GM12892 (cell line): ENCODE results near the gene MAP3K5. TPM values are rescaled to one million over a fixed set of nuclear protein-coding genes. Genes with fewer than 3 reads are reported as not detected.
A peak's percentile ranks its signal among the peaks of the same experiment; 100 is the strongest.
"Not testable (repeated sequence)": the region's sequence is repeated elsewhere in the genome, so short reads cannot be mapped to it uniquely, and the experiment has no call there.

Experiments used
- DNase-seq: peaks from one replicate; pipeline ENCODE4 v3.0.0; 2011; ENCODE audit not compliant: insufficient read length
- FAIRE-seq: peaks from 2 replicates; lab custom pipeline; 2011; peaks lifted over from hg19 to GRCh38; lab: Jason Lieb, UNC
- POLR2A ChIP-seq: IDR thresholded peaks from 2 replicates; pipeline ENCODE4 v1.6.1; 2011; ENCODE audit warnings: low read depth, low read length, control low read depth
- POLR2AphosphoS5 ChIP-seq: IDR thresholded peaks from 2 replicates; pipeline ENCODE4 v1.6.1; 2011; ENCODE audit warnings: low read depth, low read length, control low read depth
- TAF1 ChIP-seq: IDR thresholded peaks from 2 replicates; pipeline ENCODE4 v1.6.1; 2011; ENCODE audit warnings: low read depth, mild to moderate bottlenecking, control low read depth, low read length, borderline replicate concordance
- polyA plus RNA-seq: library from polyadenylated mRNA; unstranded; fragments of >200 nt; gene quantifications from one replicate; pipeline ENCODE4 v1.2.1, GENCODE V29; 2012; ENCODE audit warnings: missing spikeins, inconsistent platforms; ENCODE audit not compliant: missing spikeins

The MAP3K5 gene, protein sequence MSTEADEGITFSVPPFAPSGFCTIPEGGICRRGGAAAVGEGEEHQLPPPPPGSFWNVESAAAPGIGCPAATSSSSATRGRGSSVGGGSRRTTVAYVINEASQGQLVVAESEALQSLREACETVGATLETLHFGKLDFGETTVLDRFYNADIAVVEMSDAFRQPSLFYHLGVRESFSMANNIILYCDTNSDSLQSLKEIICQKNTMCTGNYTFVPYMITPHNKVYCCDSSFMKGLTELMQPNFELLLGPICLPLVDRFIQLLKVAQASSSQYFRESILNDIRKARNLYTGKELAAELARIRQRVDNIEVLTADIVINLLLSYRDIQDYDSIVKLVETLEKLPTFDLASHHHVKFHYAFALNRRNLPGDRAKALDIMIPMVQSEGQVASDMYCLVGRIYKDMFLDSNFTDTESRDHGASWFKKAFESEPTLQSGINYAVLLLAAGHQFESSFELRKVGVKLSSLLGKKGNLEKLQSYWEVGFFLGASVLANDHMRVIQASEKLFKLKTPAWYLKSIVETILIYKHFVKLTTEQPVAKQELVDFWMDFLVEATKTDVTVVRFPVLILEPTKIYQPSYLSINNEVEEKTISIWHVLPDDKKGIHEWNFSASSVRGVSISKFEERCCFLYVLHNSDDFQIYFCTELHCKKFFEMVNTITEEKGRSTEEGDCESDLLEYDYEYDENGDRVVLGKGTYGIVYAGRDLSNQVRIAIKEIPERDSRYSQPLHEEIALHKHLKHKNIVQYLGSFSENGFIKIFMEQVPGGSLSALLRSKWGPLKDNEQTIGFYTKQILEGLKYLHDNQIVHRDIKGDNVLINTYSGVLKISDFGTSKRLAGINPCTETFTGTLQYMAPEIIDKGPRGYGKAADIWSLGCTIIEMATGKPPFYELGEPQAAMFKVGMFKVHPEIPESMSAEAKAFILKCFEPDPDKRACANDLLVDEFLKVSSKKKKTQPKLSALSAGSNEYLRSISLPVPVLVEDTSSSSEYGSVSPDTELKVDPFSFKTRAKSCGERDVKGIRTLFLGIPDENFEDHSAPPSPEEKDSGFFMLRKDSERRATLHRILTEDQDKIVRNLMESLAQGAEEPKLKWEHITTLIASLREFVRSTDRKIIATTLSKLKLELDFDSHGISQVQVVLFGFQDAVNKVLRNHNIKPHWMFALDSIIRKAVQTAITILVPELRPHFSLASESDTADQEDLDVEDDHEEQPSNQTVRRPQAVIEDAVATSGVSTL (N-terminal part only)
- polyA plus RNA-seq, result 13.4 TPM

DNA sequence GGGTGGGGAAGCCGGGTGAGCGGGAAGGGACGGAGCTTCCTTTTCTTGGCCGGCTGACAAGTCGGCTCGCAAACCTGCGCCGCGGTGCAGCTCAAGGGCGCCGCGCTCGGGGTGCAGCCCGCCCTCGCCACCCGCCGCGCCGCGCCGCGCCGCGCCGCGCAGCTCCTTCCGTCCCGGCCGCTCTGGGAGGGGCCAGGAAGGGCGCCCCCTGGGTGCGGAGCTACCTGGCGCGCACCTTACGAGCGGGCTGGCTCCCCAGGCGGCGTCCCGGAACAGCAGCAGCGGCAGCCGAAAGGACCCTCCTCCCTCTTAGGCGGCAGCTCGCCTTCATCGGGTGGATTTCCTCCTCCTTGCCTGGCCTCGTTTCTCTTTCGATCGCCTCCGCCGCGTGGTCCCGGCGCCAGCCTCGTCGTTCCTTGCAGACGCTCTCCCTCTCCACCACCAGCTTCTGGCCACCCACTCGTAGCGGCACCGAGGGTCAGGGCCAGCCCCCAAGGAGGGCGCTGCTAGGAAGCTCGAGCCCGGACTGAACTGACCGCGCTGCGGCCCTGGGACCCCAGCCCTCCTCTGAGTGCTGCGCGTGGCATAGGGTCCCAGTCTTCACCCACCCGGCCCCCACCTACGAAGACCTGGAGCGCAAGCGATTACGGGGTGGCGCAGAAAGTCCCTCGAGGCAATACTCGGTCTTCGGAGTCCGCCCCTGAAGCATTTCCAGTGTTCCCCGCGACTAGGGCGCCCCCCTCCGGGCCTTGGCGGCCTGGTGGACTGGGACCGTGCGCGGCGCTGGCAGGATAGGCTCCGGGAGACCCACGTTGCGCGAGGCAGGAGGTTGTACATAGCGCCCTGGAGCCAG is at the start of gene MAP3K5:
Gene MAP3K5, minus strand, starts transcription at position 68 of the 853 bp plus-strand sequence. CDS start 320 bp downstream, outside the sequence.
- FAIRE-seq (peak; percentile 91), DNase-seq (peak; percentile 45)
- TF ChIP-seq POLR2AphosphoS5 (peak; percentile 65), TAF1 (0 out of 2 replicates have a peak, but pooled peaks have one; percentile 29), POLR2A (peak; percentile 58; the same call in 1 of the 2 replicates)

DNA sequence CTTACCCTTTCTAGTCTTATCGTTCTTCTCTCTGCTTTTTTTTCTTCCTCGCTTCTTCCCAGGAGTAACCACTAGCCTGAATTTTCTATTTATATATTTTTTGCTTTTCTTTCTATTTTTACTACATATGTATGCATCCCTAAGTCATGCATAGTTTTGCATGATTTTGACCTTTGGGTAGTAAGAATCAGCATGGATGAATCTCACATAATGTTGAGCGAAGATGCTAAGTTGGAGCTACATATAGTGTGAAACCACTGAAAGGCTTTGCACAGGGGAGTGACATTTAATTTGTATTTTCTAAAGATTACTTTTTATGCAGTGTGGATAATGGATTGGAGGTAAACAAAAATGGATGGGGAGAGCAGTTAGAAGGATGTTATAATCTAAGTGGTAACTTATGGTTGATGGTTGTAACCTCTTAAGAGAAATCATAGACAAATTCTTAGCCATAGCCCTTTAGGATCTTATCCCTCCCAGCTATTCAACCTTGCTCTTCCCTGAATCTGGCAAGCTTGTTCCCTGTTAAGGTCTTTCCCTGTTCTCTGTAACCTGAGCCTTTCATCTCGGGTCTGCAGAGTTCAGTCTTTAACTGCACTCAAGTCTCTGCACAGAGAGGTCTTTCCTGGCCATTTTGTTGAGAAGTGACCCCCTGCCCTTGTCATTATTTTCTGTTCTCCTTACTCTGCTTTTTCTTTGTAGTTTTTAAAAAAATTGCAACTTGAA is 48.2 kb upstream of the MAP3K5 start:
- TF ChIP-seq TAF1 (no peak), POLR2A (no peak), POLR2AphosphoS5 (no peak)
- DNase-seq (no peak), FAIRE-seq (no peak)

DNA sequence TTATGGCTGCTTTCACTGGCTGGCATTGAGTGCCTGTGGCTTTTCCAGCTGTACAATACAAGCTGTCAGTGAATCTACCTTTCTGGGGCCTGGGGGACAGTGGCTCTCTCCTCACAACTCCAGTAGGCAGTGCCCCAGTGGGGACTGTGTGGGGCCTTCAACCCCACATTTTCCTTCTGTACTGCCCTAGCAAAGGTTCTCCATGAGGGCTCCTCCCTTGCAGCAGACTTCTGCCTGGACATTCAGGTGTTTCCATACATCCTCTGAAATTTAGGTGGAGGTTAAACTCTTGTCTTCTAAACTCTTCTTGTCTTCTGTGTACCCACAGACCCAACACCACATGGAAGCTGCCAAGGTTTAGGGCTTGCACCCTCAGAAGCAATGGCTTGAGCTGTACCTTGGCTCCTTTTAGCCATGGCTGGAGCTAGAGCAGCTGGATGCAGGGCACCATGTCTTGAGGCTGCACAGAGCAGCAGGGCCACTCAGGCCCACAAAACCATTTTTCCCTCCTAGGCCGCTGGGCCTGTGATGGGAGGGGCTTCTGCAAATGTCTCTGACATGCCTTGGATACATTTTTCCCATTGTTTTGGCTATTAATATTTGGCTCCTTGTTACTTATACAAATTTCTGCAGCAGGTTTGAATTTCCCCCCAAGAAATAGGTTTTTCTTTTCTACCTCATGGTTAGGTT is 39.7 kb upstream of the MAP3K5 start:
- FAIRE-seq (no peak), DNase-seq (no peak)
- TF ChIP-seq POLR2A (no peak), TAF1 (no peak), POLR2AphosphoS5 (no peak)

DNA sequence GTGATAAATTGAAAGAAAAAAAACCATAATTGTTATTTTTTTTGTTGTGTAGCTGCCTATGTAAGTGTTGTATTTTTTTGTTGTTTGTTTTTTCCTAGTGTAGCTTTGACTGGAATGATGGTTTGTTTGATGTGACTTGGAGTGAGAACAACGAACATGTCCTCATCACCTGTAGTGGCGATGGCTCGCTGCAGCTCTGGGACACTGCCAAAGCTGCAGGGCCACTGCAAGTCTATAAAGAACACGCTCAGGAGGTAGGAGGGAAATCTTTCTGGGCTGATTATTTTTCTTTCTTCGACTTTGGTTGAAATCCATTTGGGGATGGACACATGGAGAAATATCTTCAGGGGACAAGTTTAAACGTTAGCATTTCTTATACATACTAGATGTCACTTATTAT is 33.9 kb upstream of the MAP3K5 start:
- no peak for DNase-seq
- no peak for FAIRE-seq

DNA sequence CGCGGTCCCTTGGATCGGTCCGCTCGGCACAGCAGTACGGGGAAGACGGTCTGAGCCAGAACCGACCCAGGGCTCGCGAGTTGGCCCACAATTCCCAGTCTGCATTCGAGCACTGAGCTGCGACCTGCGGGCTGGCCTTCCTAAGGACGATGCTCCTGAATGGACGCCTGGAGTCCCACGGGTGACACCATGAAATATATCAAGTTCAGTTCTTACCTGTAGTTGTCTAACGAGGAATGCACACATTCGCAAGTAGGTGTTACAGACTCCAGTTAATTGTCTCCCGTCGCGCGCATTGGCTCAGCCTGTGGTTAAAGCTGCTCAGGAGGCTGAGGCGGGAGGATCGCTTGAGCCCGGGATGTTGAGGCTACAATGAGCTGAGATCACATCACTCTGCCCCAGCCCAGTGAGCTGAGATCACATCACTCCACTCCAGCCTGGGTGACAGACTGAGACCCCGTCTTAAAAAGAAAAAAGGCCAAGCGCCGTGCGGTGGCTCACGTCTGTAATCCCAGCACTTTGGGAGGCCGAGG is 30.9 kb upstream of the MAP3K5 start:
- TF ChIP-seq POLR2A (no peak; the same call in 1 of the 2 replicates), POLR2AphosphoS5 (no peak), TAF1 (no peak)
- DNase-seq (no peak), FAIRE-seq (no peak)

More for the DNA sequence above, 33.9 kb upstream of the MAP3K5 start:
- TF ChIP-seq POLR2A, result no peak
- TF ChIP-seq POLR2AphosphoS5, result no peak
- no peak for TF ChIP-seq TAF1

DNA sequence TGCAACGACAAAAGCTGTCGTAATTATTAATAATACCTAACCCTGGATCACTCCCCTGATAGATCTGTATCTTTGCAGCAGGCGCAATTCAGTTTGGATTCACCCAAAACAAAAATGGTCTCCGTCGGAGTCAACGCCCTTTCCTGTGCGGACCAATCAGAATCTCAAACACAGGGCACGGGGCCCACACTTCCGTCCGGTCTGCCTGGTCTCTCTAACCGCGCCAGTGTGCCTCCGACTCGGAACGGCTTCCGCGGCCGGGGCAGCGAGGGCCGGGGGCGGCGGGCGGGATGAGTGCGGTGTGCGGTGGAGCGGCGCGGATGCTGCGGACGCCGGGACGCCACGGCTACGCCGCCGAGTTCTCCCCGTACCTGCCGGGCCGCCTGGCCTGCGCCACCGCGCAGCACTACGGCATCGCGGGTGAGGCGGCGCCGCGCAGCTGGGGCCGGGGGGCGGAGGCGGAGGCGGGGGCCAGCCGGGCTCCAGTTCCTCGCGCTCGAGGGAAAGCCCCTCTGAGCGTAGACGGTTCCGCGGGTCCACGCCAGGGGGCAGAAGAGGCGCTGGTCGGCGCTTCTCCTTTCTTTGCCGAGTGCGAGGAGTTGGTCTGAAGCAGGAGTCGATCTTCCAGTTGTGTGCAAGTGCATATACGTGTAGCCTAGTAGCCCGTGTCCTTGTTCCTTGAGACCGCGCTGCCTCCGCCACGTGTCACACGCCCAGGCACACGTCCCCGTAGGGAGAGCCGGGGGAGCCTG is 30.3 kb upstream of the MAP3K5 start, which contains the start of gene PEX7:
Gene PEX7, plus strand, starts transcription at position 217 of the 752 bp plus-strand sequence. Its CDS starts 74 bp downstream, at position 291.
- FAIRE-seq (peak; percentile 99), DNase-seq (peak; percentile 65)
- TF ChIP-seq TAF1 (peak; percentile 24; the same call in 1 of the 2 replicates), POLR2AphosphoS5 (no peak), POLR2A (peak; percentile 86)

DNA sequence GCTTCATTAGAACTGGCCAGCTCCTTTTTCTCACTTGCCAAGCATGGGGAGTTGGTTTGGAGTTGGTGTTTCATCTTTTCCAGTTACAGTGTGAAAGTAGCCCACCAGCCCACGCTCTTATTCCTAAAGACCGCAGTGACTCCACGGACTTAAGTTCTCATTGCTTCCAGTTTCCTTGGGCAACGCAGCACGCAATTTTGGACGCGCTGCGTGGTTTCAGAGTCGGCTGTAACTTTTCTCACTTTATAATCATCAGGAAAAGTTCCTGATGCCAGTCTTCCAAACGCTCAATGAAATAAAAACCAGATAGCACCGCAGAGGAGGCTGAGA is 29.7 kb upstream of the MAP3K5 start:
- no peak for DNase-seq
- TF ChIP-seq POLR2A, result no peak
- no peak for TF ChIP-seq POLR2AphosphoS5
- TF ChIP-seq TAF1, result no peak
- FAIRE-seq, result no peak

DNA sequence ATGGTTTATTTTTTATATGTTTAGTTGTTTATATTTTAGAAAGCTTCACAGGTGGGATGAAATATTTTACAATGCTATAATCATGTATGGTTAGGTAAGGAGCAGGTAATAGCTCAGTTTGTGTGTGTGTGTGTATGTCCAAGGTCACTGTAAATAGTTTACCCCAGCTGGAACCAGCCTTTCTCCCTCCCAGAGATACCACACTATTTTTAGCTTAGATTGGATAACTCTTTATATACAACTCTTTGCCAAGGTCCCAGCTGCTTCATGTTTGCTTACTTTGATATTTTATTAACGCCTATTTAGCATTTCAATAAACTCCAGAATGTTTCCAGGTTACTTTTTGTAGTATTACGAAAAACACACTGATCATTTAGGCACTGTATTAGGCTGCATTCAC is 28.3 kb upstream of the MAP3K5 start:
- DNase-seq (no peak), FAIRE-seq (no peak)
- TF ChIP-seq POLR2A (no peak), TAF1 (no peak), POLR2AphosphoS5 (no peak)

DNA sequence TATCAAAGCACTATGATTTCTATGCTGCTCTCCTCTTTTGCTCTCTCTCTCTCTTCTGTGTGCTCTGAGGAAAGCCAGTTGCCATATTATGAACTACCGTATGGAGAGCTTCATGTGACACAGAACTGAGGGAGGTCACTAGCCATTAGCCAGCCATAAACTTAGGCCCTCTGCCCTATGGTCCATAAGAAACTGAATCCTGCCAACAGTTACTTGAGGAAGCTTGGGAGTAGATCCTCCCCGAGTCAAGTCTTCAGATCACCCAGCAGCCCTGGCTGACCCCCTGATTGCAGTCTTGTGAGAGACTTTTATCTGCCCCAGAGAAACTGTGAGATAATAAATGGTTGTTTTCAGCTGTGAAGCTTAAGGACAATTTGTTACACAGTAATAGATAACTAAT is 24.4 kb upstream of the MAP3K5 start:
- TF ChIP-seq TAF1 (no peak), POLR2A (no peak), POLR2AphosphoS5 (no peak)

DNA sequence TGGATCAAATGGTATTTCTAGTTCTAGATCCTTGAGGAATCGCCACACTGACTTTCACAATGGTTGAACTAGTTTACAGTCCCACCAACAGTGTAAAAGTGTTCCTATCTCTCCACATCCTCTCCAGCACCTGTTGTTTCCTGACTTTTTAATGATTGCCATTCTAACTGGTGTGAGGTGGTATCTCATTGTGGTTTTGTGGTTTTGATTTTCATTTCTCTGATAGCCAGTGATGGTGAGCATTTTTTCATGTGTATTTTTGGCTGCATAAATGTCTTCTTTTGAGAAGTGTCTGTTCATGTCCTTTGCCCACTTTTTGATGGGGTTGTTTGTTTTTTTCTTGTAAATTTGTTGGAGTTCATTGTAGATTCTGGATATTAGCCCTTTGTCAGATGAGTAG is 23.3 kb upstream of the MAP3K5 start:
- not testable (repeated sequence) for FAIRE-seq

More for the DNA sequence above, 24.4 kb upstream of the MAP3K5 start:
- FAIRE-seq (no peak), DNase-seq (no peak)

More for the DNA sequence above, 23.3 kb upstream of the MAP3K5 start:
- not testable (repeated sequence) for DNase-seq
